Measurements from ENCODE around the gene DYSF. TPM values are rescaled to one million over a fixed set of nuclear protein-coding genes. Genes with fewer than 3 reads are reported as not detected.

Gene DYSF
- polyA plus RNA-seq, 1 donor from 2014 or later = 0.34 TPM

- Mint-ChIP-seq H3K9me3 (no peaks in the 10 kb centered on the region), H3K27ac (no peak overlapping the region), H3K4me3 (no peak overlapping the region), H3K4me1 (peaks cover 7 to 11% (median 7%) of the 10 kb centered on the region in 3 donors), H3K36me3 (peaks cover 4% of the 10 kb centered on the region), H3K27me3 (peaks cover 37% of the 10 kb centered on the region)
Measured at GRCh38 chr2:71451705-71452104, 1.7 kb upstream of the DYSF start.

GRCh38 chr2:71452565-71452964 is 796 bp upstream of the DYSF start:
- Mint-ChIP-seq H3K27ac (no peak overlapping the region), H3K4me3 (peak overlapping the region in 2 of 4 donors; percentile 49 to 84), H3K9me3 (no peaks in the 10 kb centered on the region), H3K27me3 (peaks cover 37% of the 10 kb centered on the region), H3K4me1 (peaks cover 7 to 11% (median 7%) of the 10 kb centered on the region in 3 donors), H3K36me3 (peaks cover 2% of the 10 kb centered on the region)

GRCh38 chr2:71454221-71455010 is 1.1 kb downstream of the DYSF start:
- peaks cover 41% of the 10 kb centered on the region for H3K27me3 Mint-ChIP-seq
- H3K4me1 Mint-ChIP-seq = peaks cover 7 to 11% (median 7%) of the 10 kb centered on the region in 3 donors
- H3K27ac Mint-ChIP-seq = no peak overlapping the region
- peaks cover 2% of the 10 kb centered on the region for H3K36me3 Mint-ChIP-seq
- peak overlapping the region in 2 of 4 donors; percentile 55 to 56 for H3K4me3 Mint-ChIP-seq
- H3K9me3 Mint-ChIP-seq = no peaks in the 10 kb centered on the region

- Mint-ChIP-seq H3K27me3 (peaks cover 41% of the 10 kb centered on the region), H3K27ac (no peak overlapping the region), H3K9me3 (no peaks in the 10 kb centered on the region), H3K4me1 (peaks cover 7 to 11% (median 7%) of the 10 kb centered on the region in 3 donors), H3K36me3 (no peaks in the 10 kb centered on the region), H3K4me3 (no peak overlapping the region)
Measured at GRCh38 chr2:71455011-71455740, 1.8 kb downstream of the DYSF start.

GRCh38 chr2:71455741-71456569 is 2.6 kb downstream of the DYSF start:
- H3K27ac Mint-ChIP-seq = no peak overlapping the region
- H3K4me1 Mint-ChIP-seq = peaks cover 7 to 11% (median 7%) of the 10 kb centered on the region in 3 donors
- no peaks in the 10 kb centered on the region for H3K9me3 Mint-ChIP-seq
- H3K4me3 Mint-ChIP-seq = no peak overlapping the region
- no peaks in the 10 kb centered on the region for H3K36me3 Mint-ChIP-seq
- peaks cover 41% of the 10 kb centered on the region for H3K27me3 Mint-ChIP-seq

- H3K4me1 Mint-ChIP-seq = peaks cover 7 to 11% (median 7%) of the 10 kb centered on the region in 3 donors
- peaks cover 41% of the 10 kb centered on the region for H3K27me3 Mint-ChIP-seq
- no peak overlapping the region for H3K27ac Mint-ChIP-seq
- no peaks in the 10 kb centered on the region for H3K36me3 Mint-ChIP-seq
- H3K9me3 Mint-ChIP-seq = peaks cover 0 to 6% (median 0%) of the 10 kb centered on the region in 3 donors
- H3K4me3 Mint-ChIP-seq = no peak overlapping the region
Measured at GRCh38 chr2:71456617-71457016, 3.3 kb downstream of the DYSF start.

- H3K9me3 Mint-ChIP-seq = peaks cover 0 to 6% (median 0%) of the 10 kb centered on the region in 3 donors
- H3K4me3 Mint-ChIP-seq = no peak overlapping the region
- peaks cover 5 to 10% (median 7%) of the 10 kb centered on the region in 3 donors for H3K4me1 Mint-ChIP-seq
- no peak overlapping the region for H3K27ac Mint-ChIP-seq
- H3K27me3 Mint-ChIP-seq = peaks cover 38% of the 10 kb centered on the region
- no peaks in the 10 kb centered on the region for H3K36me3 Mint-ChIP-seq
Measured at GRCh38 chr2:71457123-71457915, 4.0 kb downstream of the DYSF start.

- Mint-ChIP-seq H3K9me3 (peaks cover 0 to 6% (median 0%) of the 10 kb centered on the region in 3 donors), H3K4me3 (no peak overlapping the region), H3K27ac (peak overlapping the region in 1 of 3 donors; percentile 73), H3K4me1 (peaks cover 1 to 4% (median 2%) of the 10 kb centered on the region in 3 donors), H3K27me3 (peaks cover 34% of the 10 kb centered on the region), H3K36me3 (no peaks in the 10 kb centered on the region)
Measured at GRCh38 chr2:71457923-71458322, 4.6 kb downstream of the DYSF start.

GRCh38 chr2:71458413-71459083 is 5.2 kb downstream of the DYSF start:
- Mint-ChIP-seq H3K36me3 (no peaks in the 10 kb centered on the region), H3K27ac (peak overlapping the region in 1 of 3 donors; percentile 73), H3K27me3 (peaks cover 29% of the 10 kb centered on the region), H3K4me1 (peaks cover 0 to 1% (median 0%) of the 10 kb centered on the region in 3 donors), H3K4me3 (no peak overlapping the region), H3K9me3 (peaks cover 0 to 6% (median 0%) of the 10 kb centered on the region in 3 donors)

- peaks cover 25% of the 10 kb centered on the region for H3K27me3 Mint-ChIP-seq
Measured at GRCh38 chr2:71459084-71459431, 5.7 kb downstream of the DYSF start.

GRCh38 chr2:71460056-71460455 is 6.7 kb downstream of the DYSF start:
- Mint-ChIP-seq H3K27ac (no peak overlapping the region), H3K9me3 (peaks cover 0 to 6% (median 0%) of the 10 kb centered on the region in 3 donors), H3K27me3 (peaks cover 15% of the 10 kb centered on the region), H3K36me3 (no peaks in the 10 kb centered on the region), H3K4me3 (no peak overlapping the region), H3K4me1 (peaks cover 0 to 1% (median 0%) of the 10 kb centered on the region in 3 donors)

More at GRCh38 chr2:71459084-71459431, 5.7 kb downstream of the DYSF start:
- Mint-ChIP-seq H3K4me3 (no peak overlapping the region), H3K4me1 (peaks cover 0 to 1% (median 0%) of the 10 kb centered on the region in 3 donors), H3K27ac (no peak overlapping the region), H3K36me3 (no peaks in the 10 kb centered on the region), H3K9me3 (peaks cover 0 to 6% (median 0%) of the 10 kb centered on the region in 3 donors)

- no peak overlapping the region for H3K4me3 Mint-ChIP-seq
- peaks cover 0 to 6% (median 0%) of the 10 kb centered on the region in 3 donors for H3K9me3 Mint-ChIP-seq
- no peaks in the 10 kb centered on the region for H3K36me3 Mint-ChIP-seq
- peaks cover 0 to 1% (median 0%) of the 10 kb centered on the region in 3 donors for H3K4me1 Mint-ChIP-seq
- H3K27me3 Mint-ChIP-seq = peaks cover 13% of the 10 kb centered on the region
- no peak overlapping the region for H3K27ac Mint-ChIP-seq
Measured at GRCh38 chr2:71460595-71461303, 7.4 kb downstream of the DYSF start.

GRCh38 chr2:71461304-71461671 is 7.9 kb downstream of the DYSF start:
- H3K4me1 Mint-ChIP-seq = peaks cover 0 to under 1% (median 0%) of the 10 kb centered on the region in 3 donors
- peaks cover 9% of the 10 kb centered on the region for H3K27me3 Mint-ChIP-seq
- no peak overlapping the region for H3K27ac Mint-ChIP-seq
- peaks cover 0 to 6% (median 0%) of the 10 kb centered on the region in 3 donors for H3K9me3 Mint-ChIP-seq
- no peak overlapping the region for H3K4me3 Mint-ChIP-seq
- no peaks in the 10 kb centered on the region for H3K36me3 Mint-ChIP-seq
